HepG2 (cell line): ENCODE data around the gene PDGFRB. TPM values are rescaled to one million over a fixed set of nuclear protein-coding genes. Genes with fewer than 3 reads are reported as not detected.

Source experiments
- ATAC-seq: fragments of 200-7000 bp; cut with Tn5 transposase; 3 replicates; pipeline ENCODE4 v1.9.1; 2020; ENCODE audit warnings: mild to moderate bottlenecking, moderate library complexity
- BruUV-seq: library from RNA; stranded (reverse); fragments of 400-500 nt; replicated peaks from 2 replicates; lab custom pipeline; 2021; lab: Mats Ljungman, UMichigan
- CTCF ChIA-PET: fragments of 300-600 bp; formaldehyde crosslinking; extraction: SDS; loops from one replicate; lab custom pipeline; 2021; ENCODE audit warnings: low total read pairs, inconsistent platforms, low intra/inter-chr PET ratio; lab: Yijun Ruan, JAX
- POLR2A ChIA-PET: fragments of 350-600 bp; sonication (Branson Sonifier 250); formaldehyde crosslinking; loops from one replicate; lab custom pipeline; 2020; ENCODE audit warnings: antibody characterized with exemption, inconsistent platforms; lab: Yijun Ruan, JAX
- DNase-seq: peaks from one replicate; pipeline ENCODE4 v3.0.0-alpha.2; 2015; ENCODE audit warnings: low spot score
- FAIRE-seq: peaks from 3 replicates; lab custom pipeline; 2011; peaks lifted over from hg19 to GRCh38; lab: Jason Lieb, UNC
- H2AFZ ChIP-seq: one replicate; pipeline ENCODE4 v1.6.1; 2011; ENCODE audit warnings: low read length, inconsistent platforms
- H3K27ac ChIP-seq: fragments of 300-600 bp; 3 replicates; pipeline ENCODE4 v1.8.0; 2011; ENCODE audit warnings: mixed run types, mild to moderate bottlenecking, mixed read lengths, low read length, inconsistent platforms; ENCODE audit not compliant: insufficient read depth; ENCODE audit errors: extremely low read length
- H3K27me3 ChIP-seq, 2 experiments: fragments of 200-600 bp in 1 of 2; 2 replicates in 1 of 2; 3 replicates in 1 of 2; pipeline versions ENCODE4 v1.6.0 to v1.8.0; 2011; ENCODE audit warnings: low read length in 2 of 2, mild to moderate bottlenecking in 2 of 2, moderate library complexity in 2 of 2, inconsistent platforms in 1 of 2; ENCODE audit not compliant: insufficient read depth in 2 of 2, control insufficient read depth in 1 of 2
- H3K36me3 ChIP-seq, 2 experiments: fragments of 200-600 bp in 1 of 2; replicated peaks in 1 of 2; 2 replicates in 1 of 2; 3 replicates in 1 of 2; pipeline versions ENCODE4 v1.5.1 to v1.8.0; 2011; ENCODE audit warnings: low read length in 2 of 2, inconsistent platforms in 1 of 2; ENCODE audit not compliant: insufficient read depth in 2 of 2, control insufficient read depth in 1 of 2
- H3K4me1 ChIP-seq: 2 replicates; pipeline ENCODE4 v1.5.1; 2012; ENCODE audit warnings: low read length, inconsistent platforms; ENCODE audit not compliant: insufficient read depth
- H3K4me2 ChIP-seq: 2 replicates; pipeline ENCODE4 v1.6.0; 2011; ENCODE audit warnings: low read depth, low read length, inconsistent platforms
- H3K4me3 ChIP-seq, 3 experiments: fragments of 200-600 bp in 1 of 3; sonication (generic), shearing (Covaris generic) in 1 of 3; replicated peaks in 1 of 3; 2 replicates each; pipeline ENCODE4 v1.5.1; 2011 to 2016; ENCODE audit warnings: low read length in 3 of 3, inconsistent platforms in 2 of 3, low read depth in 2 of 3, mild to moderate bottlenecking in 2 of 3, control low read depth in 1 of 3, mixed read lengths in 1 of 3; ENCODE audit not compliant: insufficient read depth in 1 of 3
- H3K79me2 ChIP-seq: one replicate; pipeline ENCODE4 v1.6.1; 2011; ENCODE audit warnings: low read length, inconsistent platforms; ENCODE audit not compliant: insufficient read depth
- H3K9ac ChIP-seq: 2 replicates; pipeline ENCODE4 v1.6.0; 2011; ENCODE audit warnings: mild to moderate bottlenecking, low read depth, low read length, inconsistent platforms; ENCODE audit not compliant: insufficient read depth
- H3K9me3 ChIP-seq: 2 replicates; pipeline ENCODE4 v1.5.1; 2012; ENCODE audit warnings: mild to moderate bottlenecking, low read length
- H4K20me1 ChIP-seq: 2 replicates; pipeline ENCODE4 v1.6.0; 2011; ENCODE audit warnings: inconsistent platforms, mild to moderate bottlenecking, low read length, moderate library complexity; ENCODE audit not compliant: insufficient read depth
- CEBPB ChIP-seq: IDR thresholded peaks from 2 replicates; pipeline ENCODE4 v1.6.1; 2011; ENCODE audit warnings: low read depth, low read length, improper control_type of control experiment, borderline replicate concordance
- ELF1 ChIP-seq: sonication (generic); formaldehyde crosslinking; IDR thresholded peaks from 2 replicates; pipeline ENCODE4 v1.4.0; 2020; ENCODE audit warnings: missing genetic modification reagents
- MZF1 ChIP-seq: sonication (generic); formaldehyde crosslinking; IDR thresholded peaks from 2 replicates; pipeline ENCODE4 v1.8.1; 2023; ENCODE audit warnings: mild to moderate bottlenecking, missing genetic modification reagents, borderline replicate concordance
- NR2F6 ChIP-seq, 2 experiments: IDR thresholded peaks; 2 replicates each; pipeline ENCODE4 v1.6.1; 2016; ENCODE audit warnings: antibody characterized with exemption in 1 of 2, mild to moderate bottlenecking in 1 of 2
- PCBP1 ChIP-seq: fragments of 200-400 bp; formaldehyde crosslinking; IDR thresholded peaks from 2 replicates; pipeline ENCODE4 v1.6.1; 2017; ENCODE audit warnings: mild to moderate bottlenecking, low read depth, low read length, borderline replicate concordance
- PITX1 ChIP-seq: sonication (generic); formaldehyde crosslinking; IDR thresholded peaks from 2 replicates; pipeline ENCODE4 v1.5.1; 2020; ENCODE audit warnings: mild to moderate bottlenecking, missing genetic modification reagents
- SMAD3 ChIP-seq: sonication (generic); formaldehyde crosslinking; IDR thresholded peaks from 2 replicates; pipeline ENCODE4 v1.4.0; 2020; ENCODE audit warnings: missing genetic modification reagents
- SRSF1 ChIP-seq: fragments of 200-400 bp; formaldehyde crosslinking; optimal IDR thresholded peaks from 2 replicates; pipeline ENCODE3; 2017; ENCODE audit warnings: mild to moderate bottlenecking, low read depth, low read length, moderate library complexity
- ZMYM2 ChIP-seq: sonication (generic); formaldehyde crosslinking; IDR thresholded peaks from 2 replicates; pipeline ENCODE4 v1.8.0; 2022; ENCODE audit warnings: mild to moderate bottlenecking, missing genetic modification reagents
- ZNF3 ChIP-seq: IDR thresholded peaks from 2 replicates; pipeline ENCODE4 v1.7.0; 2017; ENCODE audit warnings: inconsistent platforms
- ZNF335 ChIP-seq: sonication (generic); formaldehyde crosslinking; IDR thresholded peaks from 2 replicates; pipeline ENCODE4 v1.4.0; 2020; ENCODE audit warnings: missing genetic modification reagents
- ZNF383 ChIP-seq: sonication (generic); formaldehyde crosslinking; IDR thresholded peaks from 2 replicates; pipeline ENCODE4 v1.4.0; 2020; ENCODE audit warnings: missing genetic modification reagents, mild to moderate bottlenecking, borderline replicate concordance
- ZNF598 ChIP-seq: sonication (generic); formaldehyde crosslinking; IDR thresholded peaks from 2 replicates; pipeline ENCODE4 v1.5.1; 2020; ENCODE audit warnings: mild to moderate bottlenecking, missing genetic modification reagents, borderline replicate concordance
- ZNF616 ChIP-seq: sonication (generic); formaldehyde crosslinking; IDR thresholded peaks from 2 replicates; pipeline ENCODE4 v1.5.0; 2020; ENCODE audit warnings: low read depth, mild to moderate bottlenecking, missing genetic modification reagents
- ZNF652 ChIP-seq: IDR thresholded peaks from 2 replicates; pipeline ENCODE4 v1.6.1; 2016; ENCODE audit warnings: low read depth, borderline replicate concordance
- WGBS: methylation state at CpG from one replicate; pipeline ENCODE4 v1.1.6; 2017; ENCODE audit warnings: low lambda C conversion rate; 5-methylcytosine and 5-hydroxymethylcytosine counted together
- in situ Hi-C: cut with HindIII; loops from 2 replicates; pipeline ENCODE4 v1.10.0; 2017; ENCODE audit warnings: low pct_unique_long_range_greater_than_20kb; ENCODE audit not compliant: extremely low pct_ligation_motif_present
- intact Hi-C: fragments of 100-400 bp; cut with micrococcal nuclease; formaldehyde crosslinking; loops from one replicate; pipeline ENCODE4 v1.10.0; 2022; ENCODE audit not compliant: unreplicated experiment
- polyA plus RNA-seq, 8 experiments: library from polyadenylated mRNA; depleted of rRNA in 3 of 8; stranded (reverse) in 7 of 8; unstranded in 1 of 8; fragments of >200 nt; fragmentation: Illumina TruSeq in 4 of 8; extraction: Trizol in 4 of 8; gene quantifications; 2 replicates each; pipeline versions ENCODE4 v1.2.1 to v1.2.3, GENCODE V29; 2011 to 2016; ENCODE audit warnings: low read depth in 4 of 8, missing spikeins in 1 of 8, mixed read lengths in 1 of 8; ENCODE audit not compliant: insufficient read depth in 1 of 8
- total RNA-seq, 5 experiments: library from RNA; depleted of rRNA; stranded (reverse); fragments of >200 nt; fragmentation: Illumina TruSeq; extraction: Trizol; gene quantifications; 2 replicates each; pipeline ENCODE4 v1.2.3, GENCODE V29; 2016; ENCODE audit warnings: low read depth in 1 of 5
- TF ChIP-seq, protein P1 (sequence below): sonication (generic); formaldehyde crosslinking; IDR thresholded peaks from 2 replicates; pipeline ENCODE4 v1.4.0; 2020; ENCODE audit warnings: missing genetic modification reagents, borderline replicate concordance
- TF ChIP-seq, protein P2 (sequence below): sonication (generic); formaldehyde crosslinking; IDR thresholded peaks from 2 replicates; pipeline ENCODE4 v1.5.0; 2020; ENCODE audit warnings: missing genetic modification reagents

PDGFRB gene
- total and polyA plus RNA-seq, 2 of the 13 experiments (the other 11 are each of a cell fraction or from before 2014, with no cell fraction given): 4.0 to 21.0 TPM

GRCh38 chr5:150126199-150126920, 29.3 kb downstream of the PDGFRB start:
- DNase-seq: no peak

More at GRCh38 chr5:150126199-150126920, 29.3 kb downstream of the PDGFRB start:
- no peak for FAIRE-seq
- no peak overlapping the region for H2AFZ ChIP-seq
- no peak overlapping the region for H3K9ac ChIP-seq
- in situ Hi-C loops: loop anchor here (5.0 kb wide), 2 partner anchors 51 to 91 kb away; no protein-coding TSS in a partner anchor
- no peaks in the 10 kb centered on the region for H3K79me2 ChIP-seq
- no peaks in the 10 kb centered on the region; a peak in 1 of 5 replicates for H3K36me3 ChIP-seq
- ChIA-PET CTCF (no interaction called here), POLR2A (no interaction called here)
- H3K9me3 ChIP-seq: no peaks in the 10 kb centered on the region
- ATAC-seq: no peak
- TF ChIP-seq CEBPB (no peak), SRSF1 (no peak), PCBP1 (no peak), ELF1 (no peak), ZNF335 (no peak), ZMYM2 (CRISPR knock-in tag) (no peak), PITX1 (CRISPR knock-in tag) (no peak), ZNF598 (no peak), ZNF652 (CRISPR knock-in tag) (no peak), NR2F6 (IDR thresholded peaks at IDR 0.05) (no peak), NR2F6 (CRISPR knock-in tag; IDR thresholded peaks at IDR 0.05) (no peak), ZNF616 (CRISPR knock-in tag) (no peak), SMAD3 (CRISPR knock-in tag) (no peak), MZF1 (CRISPR knock-in tag) (no peak), ZNF383 (CRISPR knock-in tag) (no peak), ZNF3 (CRISPR knock-in tag) (no peak)
- TF ChIP-seq, protein P1, sequence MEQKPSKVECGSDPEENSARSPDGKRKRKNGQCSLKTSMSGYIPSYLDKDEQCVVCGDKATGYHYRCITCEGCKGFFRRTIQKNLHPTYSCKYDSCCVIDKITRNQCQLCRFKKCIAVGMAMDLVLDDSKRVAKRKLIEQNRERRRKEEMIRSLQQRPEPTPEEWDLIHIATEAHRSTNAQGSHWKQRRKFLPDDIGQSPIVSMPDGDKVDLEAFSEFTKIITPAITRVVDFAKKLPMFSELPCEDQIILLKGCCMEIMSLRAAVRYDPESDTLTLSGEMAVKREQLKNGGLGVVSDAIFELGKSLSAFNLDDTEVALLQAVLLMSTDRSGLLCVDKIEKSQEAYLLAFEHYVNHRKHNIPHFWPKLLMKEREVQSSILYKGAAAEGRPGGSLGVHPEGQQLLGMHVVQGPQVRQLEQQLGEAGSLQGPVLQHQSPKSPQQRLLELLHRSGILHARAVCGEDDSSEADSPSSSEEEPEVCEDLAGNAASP (CRISPR knock-in tag): no peak
- TF ChIP-seq, protein P2, sequence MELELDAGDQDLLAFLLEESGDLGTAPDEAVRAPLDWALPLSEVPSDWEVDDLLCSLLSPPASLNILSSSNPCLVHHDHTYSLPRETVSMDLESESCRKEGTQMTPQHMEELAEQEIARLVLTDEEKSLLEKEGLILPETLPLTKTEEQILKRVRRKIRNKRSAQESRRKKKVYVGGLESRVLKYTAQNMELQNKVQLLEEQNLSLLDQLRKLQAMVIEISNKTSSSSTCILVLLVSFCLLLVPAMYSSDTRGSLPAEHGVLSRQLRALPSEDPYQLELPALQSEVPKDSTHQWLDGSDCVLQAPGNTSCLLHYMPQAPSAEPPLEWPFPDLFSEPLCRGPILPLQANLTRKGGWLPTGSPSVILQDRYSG (CRISPR knock-in tag): no peak
- H3K4me1 ChIP-seq: peaks cover 45% of the 10 kb centered on the region
- no TSS peak for BruUV-seq
- H3K27ac ChIP-seq: no peak overlapping the region
- no peaks in the 10 kb centered on the region for H3K27me3 ChIP-seq
- no peak overlapping the region for H3K4me3 ChIP-seq
- 86% methylated on average over 10 of the region's 10 CpGs for WGBS
- no peaks in the 10 kb centered on the region for H4K20me1 ChIP-seq
- H3K4me2 ChIP-seq: no peak overlapping the region
- intact Hi-C loops: loop anchor here (10.0 kb wide), 1 partner anchor 292 kb away; no protein-coding TSS in a partner anchor
